ENCODE measurements around the gene EXOC3L4.

- TF ChIP-seq CTCF (IDR thresholded peaks at IDR 0.05) (no peak), EZH2 (IDR thresholded peaks at IDR 0.05; ENCODE audit: borderline replicate concordance, insufficient read depth, low read depth, low read length, poor library complexity, severe bottlenecking) (no peak)
These were observed 46.0 kb downstream of the EXOC3L4 start for GRCh38 chr14:103140316-103141109.

Data from B cell (primary cell).